Activated T-helper 1 cell treated with anti-CD3 and anti-CD28 coated beads, Interleukin-12 subunit alpha, Interleukin-12 subunit beta, Interleukin-2, Interleukin-4 antibody, amounts not matched to agents 30 ng/mL and 10 ng/mL and 1 ng/mL, durations not matched to agents 14 hours and 24 hours and 36 hours (primary cell): ENCODE data around the gene CDH23. TPM values are rescaled to one million over a fixed set of nuclear protein-coding genes. Genes with fewer than 3 reads are reported as not detected.

Experiments used
- DNase-seq: peaks from one replicate; pipeline ENCODE4 v3.0.0; 2021; ENCODE audit warnings: low spot score
- H3K27ac Mint-ChIP-seq: one replicate; pipeline ENCODE4 v1.8.0; 2021; ENCODE audit warnings: mild to moderate bottlenecking, mixed read lengths
- H3K27me3 Mint-ChIP-seq: one replicate; pipeline ENCODE4 v1.8.0; 2022; ENCODE audit warnings: mild to moderate bottlenecking, moderate library complexity, mixed read lengths; ENCODE audit not compliant: insufficient read depth
- H3K36me3 Mint-ChIP-seq: one replicate; pipeline ENCODE4 v1.8.0; 2021; ENCODE audit warnings: low read depth, mixed read lengths
- H3K4me1 Mint-ChIP-seq: one replicate; pipeline ENCODE4 v1.8.0; 2021; ENCODE audit warnings: low read depth, mixed read lengths
- H3K4me3 Mint-ChIP-seq: one replicate; pipeline ENCODE4 v1.8.0; 2021; ENCODE audit warnings: mild to moderate bottlenecking, moderate library complexity, mixed read lengths
- H3K9me3 Mint-ChIP-seq: one replicate; pipeline ENCODE4 v1.8.0; 2021; ENCODE audit warnings: mixed read lengths
- intact Hi-C: fragments of 100-400 bp; cut with micrococcal nuclease; formaldehyde crosslinking; loops from one replicate; pipeline ENCODE4 v1.15.1; 2024
- total RNA-seq: library from RNA; stranded (reverse); gene quantifications from 2 replicates; pipeline ENCODE4 v1.2.3, GENCODE V29; 2022

Gene CDH23
- total RNA-seq, 1 donor from 2014 or later = 0.57 TPM

- H3K4me3 Mint-ChIP-seq = no peak overlapping the region
- peaks cover 3% of the 10 kb centered on the region for H3K36me3 Mint-ChIP-seq
- DNase-seq = no peak
- no peak overlapping the region for H3K27ac Mint-ChIP-seq
- H3K27me3 Mint-ChIP-seq = peaks cover 8% of the 10 kb centered on the region
- H3K9me3 Mint-ChIP-seq = peaks cover 5% of the 10 kb centered on the region
- H3K4me1 Mint-ChIP-seq = no peaks in the 10 kb centered on the region
- intact Hi-C loops = no loop called here
Measured at GRCh38 chr10:71684356-71685173, 287.8 kb downstream of the CDH23 start.

- intact Hi-C loops = no loop called here
- Mint-ChIP-seq H3K27me3 (peaks cover 4% of the 10 kb centered on the region), H3K27ac (no peak overlapping the region), H3K9me3 (peaks cover 5% of the 10 kb centered on the region), H3K4me3 (no peak overlapping the region), H3K4me1 (no peaks in the 10 kb centered on the region), H3K36me3 (peaks cover 3% of the 10 kb centered on the region)
- no peak for DNase-seq
Measured at GRCh38 chr10:71685554-71686232, 289.0 kb downstream of the CDH23 start.

GRCh38 chr10:71687077-71687476 is 290.4 kb downstream of the CDH23 start:
- H3K27ac Mint-ChIP-seq = no peak overlapping the region
- peaks cover 3% of the 10 kb centered on the region for H3K36me3 Mint-ChIP-seq
- DNase-seq = no peak
- H3K4me1 Mint-ChIP-seq = no peaks in the 10 kb centered on the region
- H3K9me3 Mint-ChIP-seq = peaks cover 8% of the 10 kb centered on the region
- intact Hi-C loops = no loop called here
- H3K4me3 Mint-ChIP-seq = no peak overlapping the region
- no peaks in the 10 kb centered on the region for H3K27me3 Mint-ChIP-seq

DNA sequence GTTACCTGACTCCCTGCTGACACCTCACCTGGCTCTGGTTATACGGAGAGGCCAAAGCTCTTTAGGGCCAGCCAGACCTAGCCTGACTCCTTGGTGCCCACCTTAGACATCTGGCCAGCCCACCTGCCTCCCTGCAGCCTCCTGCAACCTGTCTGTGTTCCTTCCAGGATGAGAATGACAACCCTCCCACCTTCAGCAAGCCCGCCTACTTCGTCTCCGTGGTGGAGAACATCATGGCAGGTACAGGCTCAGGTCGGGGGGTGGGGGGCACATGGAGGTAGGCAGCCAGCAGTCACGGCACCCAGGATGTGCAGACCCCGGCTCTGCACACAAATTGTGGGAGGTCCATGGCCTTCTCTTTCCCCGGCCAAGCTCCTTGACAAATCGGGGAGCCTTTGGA is 290.8 kb downstream of the CDH23 start:
- Mint-ChIP-seq H3K4me1 (no peaks in the 10 kb centered on the region), H3K9me3 (peaks cover 8% of the 10 kb centered on the region), H3K27me3 (no peaks in the 10 kb centered on the region), H3K36me3 (peaks cover 3% of the 10 kb centered on the region), H3K27ac (no peak overlapping the region), H3K4me3 (no peak overlapping the region)
- intact Hi-C loops = no loop called here
- DNase-seq = no peak

DNA sequence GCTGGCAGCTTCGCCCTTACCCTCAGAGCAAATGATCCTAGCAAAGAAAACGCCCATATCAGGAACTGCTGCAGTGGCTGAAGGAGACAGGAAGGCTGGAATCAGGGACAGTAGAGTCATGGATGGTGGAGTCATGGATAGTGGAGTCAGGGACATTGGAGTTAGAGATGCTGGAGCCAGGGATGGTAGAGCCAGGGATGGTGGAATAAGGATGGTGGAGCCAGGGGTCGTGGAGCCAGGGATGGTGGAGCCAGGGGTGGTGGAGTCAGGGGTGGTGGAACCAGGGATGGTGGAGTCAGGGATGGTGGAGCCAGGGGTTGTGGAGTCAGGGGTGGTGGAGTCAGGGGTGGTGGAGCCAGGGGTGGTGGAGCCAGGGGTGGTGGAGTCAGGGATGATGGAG is 291.5 kb downstream of the CDH23 start:
- peaks cover 8% of the 10 kb centered on the region for H3K9me3 Mint-ChIP-seq
- DNase-seq = no peak
- H3K36me3 Mint-ChIP-seq = peaks cover 3% of the 10 kb centered on the region
- no peak overlapping the region for H3K4me3 Mint-ChIP-seq
- intact Hi-C loops = no loop called here
- no peaks in the 10 kb centered on the region for H3K4me1 Mint-ChIP-seq
- peak overlapping the region; percentile 68 for H3K27ac Mint-ChIP-seq
- no peaks in the 10 kb centered on the region for H3K27me3 Mint-ChIP-seq

- no peak for DNase-seq
- Mint-ChIP-seq H3K27me3 (no peaks in the 10 kb centered on the region), H3K9me3 (peaks cover 8% of the 10 kb centered on the region), H3K4me3 (no peak overlapping the region), H3K4me1 (peaks cover 17% of the 10 kb centered on the region), H3K36me3 (peaks cover 3% of the 10 kb centered on the region), H3K27ac (no peak overlapping the region)
- intact Hi-C loops = no loop called here
Measured at GRCh38 chr10:71690094-71690720, 293.5 kb downstream of the CDH23 start.

DNA sequence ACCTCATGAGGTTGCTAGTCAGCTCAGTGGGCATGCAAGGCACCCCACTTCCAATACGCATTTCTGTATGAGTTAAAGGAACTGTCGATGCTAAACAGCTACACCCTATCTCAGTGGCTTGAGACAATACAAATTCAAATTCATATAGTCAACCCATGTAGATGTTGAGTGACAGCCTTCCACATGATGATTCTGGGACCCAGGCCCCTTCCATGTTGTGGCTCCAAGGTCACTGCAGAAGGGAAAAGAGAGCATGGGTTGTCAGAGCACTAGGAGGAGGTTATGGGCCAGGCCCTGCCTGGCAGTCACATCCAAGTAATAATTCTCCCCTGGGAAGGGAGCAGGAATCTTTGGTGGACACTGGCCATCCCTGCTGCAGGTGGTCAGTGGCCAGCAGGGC is 294.7 kb downstream of the CDH23 start:
- no peaks in the 10 kb centered on the region for H3K27me3 Mint-ChIP-seq
- no peak overlapping the region for H3K4me3 Mint-ChIP-seq
- peaks cover 8% of the 10 kb centered on the region for H3K9me3 Mint-ChIP-seq
- H3K4me1 Mint-ChIP-seq = peaks cover 22% of the 10 kb centered on the region
- no peak for DNase-seq
- intact Hi-C loops = no loop called here
- H3K27ac Mint-ChIP-seq = no peak overlapping the region
- H3K36me3 Mint-ChIP-seq = peaks cover 3% of the 10 kb centered on the region

GRCh38 chr10:71692598-71693306 is 296.0 kb downstream of the CDH23 start:
- no peak for DNase-seq
- Mint-ChIP-seq H3K9me3 (peaks cover 8% of the 10 kb centered on the region), H3K36me3 (peaks cover 3% of the 10 kb centered on the region), H3K27me3 (no peaks in the 10 kb centered on the region), H3K27ac (no peak overlapping the region), H3K4me1 (peaks cover 35% of the 10 kb centered on the region), H3K4me3 (no peak overlapping the region)
- intact Hi-C loops = no loop called here

DNA sequence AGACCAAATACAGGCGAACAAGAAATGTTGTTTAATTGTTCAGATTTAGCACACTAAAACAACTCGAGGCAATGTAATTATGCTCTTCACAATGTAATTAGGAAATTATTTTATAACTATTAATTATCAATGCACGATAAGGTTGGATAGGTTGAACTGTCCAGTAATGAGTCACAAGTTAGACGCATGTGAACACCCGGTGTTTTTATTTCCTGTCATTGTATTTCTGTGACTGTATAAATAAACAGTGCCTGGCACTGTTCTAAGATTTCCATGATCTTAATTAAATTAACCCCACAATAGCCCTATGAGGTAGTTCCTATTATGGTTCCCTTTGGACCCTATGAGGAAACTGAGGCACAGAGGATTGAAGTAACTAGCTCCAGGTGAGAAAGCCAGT is 296.7 kb downstream of the CDH23 start:
- H3K27ac Mint-ChIP-seq = no peak overlapping the region
- H3K27me3 Mint-ChIP-seq = no peaks in the 10 kb centered on the region
- no peaks in the 10 kb centered on the region for H3K36me3 Mint-ChIP-seq
- DNase-seq = no peak
- H3K4me1 Mint-ChIP-seq = peaks cover 42% of the 10 kb centered on the region
- H3K9me3 Mint-ChIP-seq = peaks cover 4% of the 10 kb centered on the region
- intact Hi-C loops = no loop called here
- H3K4me3 Mint-ChIP-seq = no peak overlapping the region

- H3K4me3 Mint-ChIP-seq = no peak overlapping the region
Measured at GRCh38 chr10:71694039-71694501, 297.4 kb downstream of the CDH23 start.

GRCh38 chr10:71694567-71694968 is 297.8 kb downstream of the CDH23 start:
- Mint-ChIP-seq H3K4me1 (peaks cover 53% of the 10 kb centered on the region), H3K36me3 (no peaks in the 10 kb centered on the region), H3K27me3 (no peaks in the 10 kb centered on the region), H3K9me3 (peaks cover 3% of the 10 kb centered on the region), H3K27ac (peak overlapping the region; percentile 58), H3K4me3 (peak overlapping the region; percentile 37)
- peak; percentile 34 for DNase-seq
- intact Hi-C loops = no loop called here

More at GRCh38 chr10:71694039-71694501, 297.4 kb downstream of the CDH23 start:
- H3K27ac Mint-ChIP-seq = no peak overlapping the region
- peaks cover 3% of the 10 kb centered on the region for H3K9me3 Mint-ChIP-seq
- no peak for DNase-seq
- H3K27me3 Mint-ChIP-seq = no peaks in the 10 kb centered on the region
- H3K36me3 Mint-ChIP-seq = no peaks in the 10 kb centered on the region
- intact Hi-C loops = no loop called here
- peaks cover 49% of the 10 kb centered on the region for H3K4me1 Mint-ChIP-seq

DNA sequence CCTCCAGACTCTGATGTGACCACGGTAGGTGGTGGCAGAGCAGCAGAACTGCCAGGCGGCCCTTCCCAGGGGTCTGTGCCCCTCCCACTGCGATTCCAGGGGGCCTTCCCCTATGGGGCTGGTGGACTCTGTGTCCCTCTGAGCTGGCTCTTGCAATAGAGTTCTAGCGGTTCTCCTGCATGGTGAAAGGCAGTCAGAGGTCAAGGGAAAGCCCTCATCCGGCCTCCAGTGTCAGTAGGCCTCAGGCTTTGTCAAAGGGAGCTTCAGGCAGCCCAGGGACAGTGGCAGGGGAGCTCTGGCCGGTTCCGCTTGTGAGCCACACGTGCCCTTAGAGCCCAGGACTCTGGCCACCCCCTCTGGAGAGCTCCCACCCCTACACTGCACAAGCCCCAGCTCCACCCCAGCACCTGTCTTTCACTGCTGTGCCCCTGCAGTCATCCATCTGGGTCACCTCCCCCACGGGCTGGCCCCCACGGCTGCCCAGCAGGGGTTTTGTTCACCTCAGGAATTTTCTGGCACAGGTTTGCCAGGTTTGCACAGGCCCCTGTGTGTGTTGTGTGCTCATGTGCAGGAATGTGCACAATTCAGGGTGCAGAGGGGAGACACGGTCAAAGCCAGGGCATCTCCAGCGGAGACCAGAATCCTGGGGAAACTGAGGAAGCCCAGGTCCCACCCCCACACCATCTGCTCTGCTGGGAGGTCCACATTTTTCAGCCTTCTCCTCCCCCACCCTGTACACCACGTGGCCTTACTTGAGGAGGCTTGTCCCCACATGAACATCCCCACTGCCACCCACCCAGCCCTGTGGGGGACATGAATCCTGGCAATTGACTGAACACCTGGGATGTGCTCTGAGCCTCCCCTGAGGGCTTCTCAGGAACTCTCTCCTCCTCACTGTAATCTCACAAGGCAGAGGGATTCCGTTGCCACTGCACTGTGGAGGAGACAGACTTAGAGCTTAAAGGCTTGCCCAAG is 299.1 kb downstream of the CDH23 start:
- Mint-ChIP-seq H3K27me3 (no peaks in the 10 kb centered on the region), H3K9me3 (peaks cover 3% of the 10 kb centered on the region), H3K4me3 (no peak overlapping the region), H3K4me1 (peaks cover 53% of the 10 kb centered on the region), H3K27ac (no peak overlapping the region), H3K36me3 (no peaks in the 10 kb centered on the region)
- DNase-seq = no peak
- intact Hi-C loops = loop anchor here (1.0 to 2.0 kb wide), 3 partner anchors 78 to 381 kb away; partner anchors contain the start of gene VSIR
